ENCODE measurements around the gene MTPN.

Gene MTPN, protein sequence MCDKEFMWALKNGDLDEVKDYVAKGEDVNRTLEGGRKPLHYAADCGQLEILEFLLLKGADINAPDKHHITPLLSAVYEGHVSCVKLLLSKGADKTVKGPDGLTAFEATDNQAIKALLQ

DNA sequence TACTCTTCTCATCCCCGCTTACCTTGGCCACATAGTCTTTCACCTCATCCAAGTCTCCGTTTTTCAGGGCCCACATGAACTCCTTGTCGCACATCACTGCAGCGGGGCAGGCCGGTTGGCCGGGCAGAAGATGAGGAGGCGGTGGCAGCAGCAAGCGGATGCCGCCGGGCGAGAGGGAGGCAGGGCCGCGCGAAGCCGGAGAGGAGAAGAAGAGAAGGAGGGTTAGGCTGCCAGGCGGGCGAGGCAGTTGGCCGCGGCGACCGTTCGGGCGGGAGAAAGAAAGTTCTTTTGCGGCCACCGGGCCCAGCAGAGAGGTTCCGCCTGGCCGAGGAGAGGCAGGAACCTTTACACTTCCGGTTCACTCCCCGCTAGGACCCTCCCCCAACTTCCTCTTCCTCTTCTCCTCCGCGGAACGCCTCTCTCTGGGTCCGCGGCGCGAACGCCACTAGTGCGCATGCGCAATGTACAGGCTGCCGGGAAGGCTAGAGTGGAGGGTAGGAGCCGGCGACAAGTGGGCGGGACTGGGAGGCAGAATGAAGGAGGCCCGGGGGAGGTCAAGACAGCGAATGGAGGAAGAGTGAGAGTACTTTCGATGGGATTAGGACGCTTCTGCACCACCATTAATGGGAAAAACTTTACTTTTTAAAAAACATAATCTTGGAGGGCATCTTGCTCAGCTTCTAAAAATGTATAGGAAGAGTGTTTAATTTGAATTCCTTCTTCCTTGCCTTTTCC is at the start of gene MTPN:
MTPN (minus strand) TSS at position 353 of the 735 bp plus-strand sequence; CDS start at position 94, 259 bp downstream.
- TF ChIP-seq, protein P1, sequence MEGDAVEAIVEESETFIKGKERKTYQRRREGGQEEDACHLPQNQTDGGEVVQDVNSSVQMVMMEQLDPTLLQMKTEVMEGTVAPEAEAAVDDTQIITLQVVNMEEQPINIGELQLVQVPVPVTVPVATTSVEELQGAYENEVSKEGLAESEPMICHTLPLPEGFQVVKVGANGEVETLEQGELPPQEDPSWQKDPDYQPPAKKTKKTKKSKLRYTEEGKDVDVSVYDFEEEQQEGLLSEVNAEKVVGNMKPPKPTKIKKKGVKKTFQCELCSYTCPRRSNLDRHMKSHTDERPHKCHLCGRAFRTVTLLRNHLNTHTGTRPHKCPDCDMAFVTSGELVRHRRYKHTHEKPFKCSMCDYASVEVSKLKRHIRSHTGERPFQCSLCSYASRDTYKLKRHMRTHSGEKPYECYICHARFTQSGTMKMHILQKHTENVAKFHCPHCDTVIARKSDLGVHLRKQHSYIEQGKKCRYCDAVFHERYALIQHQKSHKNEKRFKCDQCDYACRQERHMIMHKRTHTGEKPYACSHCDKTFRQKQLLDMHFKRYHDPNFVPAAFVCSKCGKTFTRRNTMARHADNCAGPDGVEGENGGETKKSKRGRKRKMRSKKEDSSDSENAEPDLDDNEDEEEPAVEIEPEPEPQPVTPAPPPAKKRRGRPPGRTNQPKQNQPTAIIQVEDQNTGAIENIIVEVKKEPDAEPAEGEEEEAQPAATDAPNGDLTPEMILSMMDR (IDR thresholded peaks at IDR 0.05; ENCODE audit: borderline replicate concordance, insufficient read depth, low read depth, low read length) = no peak
- peak within 1 kb of the TSS; percentile 79 for H3K4me3 ChIP-seq (ENCODE audit: low read depth, low read length)

DNA sequence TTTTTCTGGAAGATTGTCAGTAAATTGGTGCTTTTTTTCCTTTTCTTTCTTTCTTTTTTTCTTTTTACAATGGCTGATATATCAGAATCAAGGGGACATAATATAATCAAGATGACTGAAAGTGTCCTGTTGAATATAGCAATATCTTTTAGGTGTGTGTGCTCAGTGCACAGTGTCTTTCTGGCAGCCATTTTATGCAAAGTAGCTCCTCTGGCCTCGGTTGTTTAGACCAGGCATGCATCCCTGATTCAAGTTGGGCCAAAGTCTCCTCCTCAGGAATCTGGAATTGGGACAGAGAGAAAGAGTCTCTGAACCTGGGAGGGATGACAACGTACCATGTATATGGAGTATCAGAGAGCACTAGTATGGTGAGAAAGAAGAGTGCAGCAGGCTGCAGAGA is 49.0 kb upstream of the MTPN start:
- TF ChIP-seq, protein P1 (IDR thresholded peaks at IDR 0.05; ENCODE audit: borderline replicate concordance, insufficient read depth, low read depth, low read length) = no peak
- no peak overlapping the region for H3K4me3 ChIP-seq (ENCODE audit: low read depth, low read length)

DNA sequence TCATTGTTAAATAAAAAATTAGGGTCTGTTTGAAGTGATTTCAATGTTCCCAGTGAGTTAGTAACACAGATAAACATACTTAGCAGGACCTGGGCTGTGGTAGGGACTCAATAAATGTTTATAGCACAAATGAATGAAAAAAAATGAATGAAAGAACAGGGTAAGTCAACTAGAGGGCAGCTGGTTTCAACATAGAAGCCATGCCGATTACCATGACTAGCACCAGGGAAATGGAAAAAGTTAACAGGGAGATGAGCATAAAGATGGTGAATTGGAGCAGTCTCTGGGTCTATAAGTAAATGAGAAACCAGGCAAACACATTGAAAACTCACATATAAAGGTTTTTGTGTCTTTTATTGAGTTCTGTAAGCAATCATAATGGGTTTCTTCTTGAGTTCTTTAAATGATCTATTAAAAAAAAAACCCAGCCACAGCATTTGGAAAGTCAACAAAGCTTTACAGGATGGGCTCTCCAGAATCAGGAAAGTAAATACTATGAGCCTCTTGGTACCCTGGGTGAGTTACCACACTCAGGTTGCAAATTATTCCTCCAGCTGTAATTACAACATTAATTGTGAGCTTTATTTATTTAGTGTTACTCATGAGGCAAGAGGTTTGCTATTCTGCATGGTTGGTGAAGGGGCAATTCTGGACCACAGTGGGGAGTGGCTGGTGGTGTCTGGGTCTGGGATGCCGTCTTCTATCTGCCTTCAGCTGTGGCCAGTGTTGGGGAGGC is 46.1 kb upstream of the MTPN start:
- H3K4me3 ChIP-seq (ENCODE audit: low read depth, low read length) = no peak overlapping the region
- TF ChIP-seq, protein P1 (IDR thresholded peaks at IDR 0.05; ENCODE audit: borderline replicate concordance, insufficient read depth, low read depth, low read length) = no peak

DNA sequence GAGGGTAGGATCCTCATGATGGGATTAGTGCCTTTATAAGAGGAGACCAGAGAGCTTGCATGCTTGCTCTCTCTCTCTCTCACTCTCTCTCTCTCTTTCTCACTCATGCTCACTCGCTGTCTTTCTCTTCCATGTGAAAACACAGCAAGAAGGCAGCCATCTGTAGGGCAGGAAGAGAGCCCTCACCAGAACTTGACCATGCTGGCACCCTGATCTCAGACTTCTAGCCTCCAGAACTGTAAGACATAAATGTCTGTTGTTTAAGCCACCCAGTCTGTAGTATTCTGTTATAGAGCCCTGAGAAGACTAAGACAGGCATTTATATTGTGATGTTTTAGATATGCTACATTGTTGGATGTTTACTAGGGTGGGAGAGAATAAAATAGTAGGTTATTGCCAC is 43.4 kb upstream of the MTPN start:
- TF ChIP-seq, protein P1 (IDR thresholded peaks at IDR 0.05; ENCODE audit: borderline replicate concordance, insufficient read depth, low read depth, low read length) = no peak
- no peak overlapping the region for H3K4me3 ChIP-seq (ENCODE audit: low read depth, low read length)

DNA sequence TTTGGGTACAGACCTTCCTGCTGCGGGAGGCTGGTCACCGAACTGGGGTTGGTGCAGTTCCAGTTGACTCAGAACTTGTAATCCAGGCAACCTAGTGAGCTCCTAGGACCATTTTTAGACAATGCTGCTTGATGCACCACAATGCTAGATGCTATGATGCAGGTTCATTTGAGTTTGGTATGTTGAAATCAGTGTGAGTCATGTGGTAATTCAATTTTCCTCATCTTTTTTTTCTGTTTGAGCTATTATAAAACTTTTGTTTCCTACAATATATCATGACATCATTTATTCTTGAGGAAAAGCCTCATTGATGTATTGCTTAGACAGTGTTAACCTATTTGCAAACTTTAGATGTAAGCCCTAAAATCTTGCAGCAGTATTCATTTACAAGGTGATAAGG is 40.9 kb upstream of the MTPN start:
- no peak overlapping the region for H3K4me3 ChIP-seq (ENCODE audit: low read depth, low read length)
- TF ChIP-seq, protein P1 (IDR thresholded peaks at IDR 0.05; ENCODE audit: borderline replicate concordance, insufficient read depth, low read depth, low read length) = no peak

DNA sequence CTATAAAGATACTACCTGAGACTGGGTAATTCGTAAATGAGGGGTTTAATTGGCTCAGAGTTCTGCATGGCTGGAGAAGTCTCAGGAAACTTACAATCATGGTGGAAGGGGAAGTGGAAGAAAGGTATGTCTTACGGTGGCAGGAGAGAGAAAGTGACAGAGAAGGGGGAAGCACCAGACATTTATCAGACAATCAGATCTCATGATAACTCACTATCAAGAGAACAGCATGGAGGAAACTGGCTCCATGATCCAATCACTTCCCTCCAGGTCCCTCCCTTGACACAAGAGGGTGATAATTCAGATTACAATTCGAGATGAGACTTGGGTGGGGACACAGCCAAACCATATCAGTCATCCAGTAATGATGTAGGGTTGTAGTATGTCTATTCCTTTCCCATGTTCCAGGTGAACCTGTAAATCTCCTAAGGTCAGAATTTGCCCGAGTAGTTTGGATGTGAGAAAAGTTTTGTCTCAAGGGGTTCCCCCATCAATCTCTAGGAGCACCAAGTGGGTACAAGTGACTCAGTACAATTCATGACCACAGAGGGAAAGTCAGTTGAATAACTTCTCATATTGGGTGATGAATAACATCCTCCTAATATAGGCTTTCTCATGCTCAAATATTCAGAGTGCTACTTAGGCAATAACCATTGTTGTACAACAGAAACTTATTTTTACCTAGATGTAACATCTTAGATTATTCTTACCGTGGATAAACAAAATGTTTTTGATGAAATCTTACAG is 39.7 kb upstream of the MTPN start:
- TF ChIP-seq, protein P1 (IDR thresholded peaks at IDR 0.05; ENCODE audit: borderline replicate concordance, insufficient read depth, low read depth, low read length) = no peak

More for the DNA sequence above, 39.7 kb upstream of the MTPN start:
- H3K4me3 ChIP-seq (ENCODE audit: low read depth, low read length) = no peak overlapping the region
